CD4-positive, alpha-beta T cell treated with Interleukin-21 for 1 hour (primary cell): ENCODE data around the gene TBC1D23.
"Not testable (repeated sequence)": the region's sequence is repeated elsewhere in the genome, so short reads cannot be mapped to it uniquely, and the experiment has no call there.

Experiments used
- DNase-seq: peaks from one replicate; pipeline ENCODE4 v3.0.0-alpha.2; 2020

The TBC1D23 gene

DNA sequence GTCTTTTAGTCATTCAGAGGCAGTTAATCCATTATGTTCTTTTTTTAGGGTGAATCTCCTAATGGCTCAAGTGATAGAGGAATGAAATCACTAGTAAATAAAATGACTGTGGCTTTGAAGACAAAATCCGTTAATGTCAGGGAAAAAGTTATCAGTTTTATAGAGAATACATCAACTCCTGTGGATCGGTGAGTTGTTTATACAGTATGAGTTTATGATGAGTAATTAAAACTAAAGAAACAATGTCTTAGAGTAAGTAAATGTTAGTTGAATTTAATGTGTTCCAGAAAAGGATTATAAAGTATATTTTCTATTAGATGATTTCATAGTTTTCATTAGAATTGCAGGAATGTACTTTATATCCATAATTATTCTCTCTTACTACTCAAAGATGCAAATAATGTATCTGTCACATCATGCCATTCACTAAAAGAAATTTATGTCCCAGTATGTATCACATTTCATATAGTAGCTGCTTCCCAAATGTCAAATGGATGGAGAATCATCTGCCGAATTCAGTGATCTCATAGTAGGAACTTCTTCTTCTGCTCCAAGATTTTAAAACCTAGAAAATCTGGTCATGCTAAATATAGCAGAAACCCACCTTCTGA is 49.7 kb downstream of the TBC1D23 start:
- no peak for DNase-seq

DNA sequence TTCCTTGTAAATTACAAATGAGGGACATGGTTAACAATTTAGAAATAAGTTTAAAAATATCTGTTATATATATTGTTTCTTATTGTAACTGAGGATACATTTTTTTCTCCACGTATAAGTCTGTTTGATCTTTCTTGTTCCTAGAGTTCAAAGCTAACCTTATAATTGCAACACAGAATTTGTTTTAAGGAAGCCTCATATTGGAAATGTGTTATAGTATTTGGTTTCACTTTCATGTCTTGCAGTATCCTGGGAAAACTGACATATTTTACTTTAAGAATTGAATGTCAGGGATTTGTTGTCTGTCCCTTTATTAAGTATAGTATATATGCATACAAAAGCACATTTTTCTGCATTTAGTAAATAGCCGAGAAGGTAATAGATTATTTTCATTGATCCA is 50.2 kb downstream of the TBC1D23 start:
- DNase-seq = no peak

DNA sequence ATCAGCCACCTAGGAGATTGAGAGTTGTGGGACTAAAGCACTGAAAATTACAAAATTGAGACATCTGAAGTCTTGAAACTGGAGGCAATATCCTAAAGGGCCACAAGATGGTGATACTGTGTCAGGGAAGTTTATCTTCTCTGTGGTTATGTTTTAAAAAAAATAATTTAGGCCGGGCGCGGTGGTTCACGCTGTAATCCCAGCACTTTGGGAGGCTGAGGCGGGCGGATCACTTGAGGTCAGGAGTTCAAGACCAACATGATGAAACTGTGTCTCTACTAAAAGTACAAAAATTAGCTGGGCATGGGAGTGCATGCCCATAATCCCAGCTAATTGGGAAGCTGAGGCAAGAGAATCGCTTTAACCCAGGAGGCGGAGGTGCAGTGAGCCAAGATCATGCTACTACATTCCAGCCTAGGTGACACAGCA is 55.9 kb downstream of the TBC1D23 start:
- DNase-seq = peak; percentile 71

DNA sequence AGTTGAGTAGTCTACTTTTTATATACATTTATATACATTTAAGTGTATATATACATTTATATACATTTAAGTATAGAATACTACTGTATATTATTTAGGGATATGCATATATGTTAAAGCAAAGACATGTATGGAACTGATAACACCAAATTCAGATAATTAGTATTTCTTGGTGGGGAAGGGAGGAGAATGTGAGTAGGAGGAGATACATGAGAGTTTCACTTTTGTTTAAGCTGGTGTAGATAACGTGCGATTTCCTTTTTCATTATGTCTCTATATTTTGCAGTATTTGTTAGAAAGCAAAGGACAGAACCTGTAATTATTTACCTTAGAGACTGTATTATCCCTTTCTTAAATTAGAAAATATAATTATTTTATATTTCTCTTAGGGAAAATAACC is 57.1 kb downstream of the TBC1D23 start:
- DNase-seq = no peak

DNA sequence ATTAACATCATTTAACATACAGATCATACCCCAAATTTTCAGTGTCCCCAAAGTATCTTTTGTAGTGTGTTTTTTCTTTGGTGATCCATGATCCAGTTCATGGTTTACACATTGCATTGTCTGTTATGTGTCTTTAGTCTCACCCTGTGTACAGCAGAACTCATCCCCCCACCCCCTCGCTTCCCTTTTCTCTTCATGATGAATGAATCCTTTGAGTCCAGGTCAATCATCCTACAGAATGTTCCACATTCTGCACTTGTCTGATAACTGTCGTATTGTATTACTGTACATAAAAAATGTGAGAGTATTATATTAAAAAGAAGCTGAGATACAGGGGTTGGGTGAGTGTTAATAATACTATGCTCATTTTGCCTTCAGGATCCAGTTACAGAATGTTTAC is 59.2 kb downstream of the TBC1D23 start:
- no peak for DNase-seq

DNA sequence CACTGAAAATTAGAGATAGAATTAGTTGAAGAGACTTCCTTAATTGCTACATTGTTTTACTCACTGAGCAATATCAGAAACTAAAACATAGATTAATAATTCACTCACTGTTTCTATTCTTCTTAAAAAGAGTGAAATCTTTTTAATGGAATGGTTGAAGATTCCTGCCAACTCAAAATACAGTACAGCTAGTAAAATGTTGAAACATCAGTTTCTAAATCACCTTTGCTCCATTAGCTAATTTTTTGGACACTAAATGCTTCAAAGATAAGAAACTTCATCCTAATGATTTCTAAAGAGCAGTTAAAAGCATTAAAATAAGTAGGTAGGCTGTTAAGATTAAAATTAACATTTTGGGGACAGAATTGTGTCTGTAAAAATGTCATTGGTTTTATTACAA is 63.3 kb downstream of the TBC1D23 start:
- no peak for DNase-seq

DNA sequence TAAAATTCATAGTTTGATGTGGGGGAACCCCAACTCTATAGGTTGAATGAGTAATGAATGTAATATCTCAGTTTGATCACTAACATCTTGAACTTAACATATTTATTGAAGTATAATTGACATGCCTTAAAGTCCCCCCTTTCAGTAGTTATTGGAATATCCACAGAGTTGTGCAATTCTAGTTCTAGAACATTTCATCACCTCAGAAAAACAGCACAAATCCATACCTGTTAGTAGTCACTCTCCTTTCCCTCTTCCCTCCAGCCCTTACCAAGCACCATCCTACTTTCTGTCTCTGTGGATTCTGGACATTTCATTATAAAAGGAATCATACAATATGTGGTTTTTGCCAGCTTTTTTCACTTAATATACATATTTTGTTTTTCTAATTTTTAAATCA is 65.0 kb downstream of the TBC1D23 start:
- DNase-seq = no peak

DNA sequence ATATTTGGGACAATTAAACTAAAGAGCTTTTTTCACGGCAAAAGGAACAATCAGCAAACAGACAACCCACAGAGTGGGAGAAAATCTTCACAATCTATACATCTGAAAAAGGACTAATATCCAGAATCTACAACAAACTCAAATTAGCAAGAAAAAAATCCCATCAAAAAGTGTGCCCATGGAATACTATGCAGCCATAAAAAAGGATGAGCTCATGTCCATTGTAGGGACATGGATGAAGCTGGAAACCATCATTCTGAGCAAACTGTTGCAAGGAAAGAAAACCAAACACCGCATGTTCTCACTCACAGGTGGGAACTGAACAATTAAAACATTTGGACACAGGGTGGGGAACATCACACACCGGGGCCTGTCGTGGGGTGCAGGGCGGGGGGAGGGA is 66.6 kb downstream of the TBC1D23 start:
- DNase-seq = not testable (repeated sequence)

DNA sequence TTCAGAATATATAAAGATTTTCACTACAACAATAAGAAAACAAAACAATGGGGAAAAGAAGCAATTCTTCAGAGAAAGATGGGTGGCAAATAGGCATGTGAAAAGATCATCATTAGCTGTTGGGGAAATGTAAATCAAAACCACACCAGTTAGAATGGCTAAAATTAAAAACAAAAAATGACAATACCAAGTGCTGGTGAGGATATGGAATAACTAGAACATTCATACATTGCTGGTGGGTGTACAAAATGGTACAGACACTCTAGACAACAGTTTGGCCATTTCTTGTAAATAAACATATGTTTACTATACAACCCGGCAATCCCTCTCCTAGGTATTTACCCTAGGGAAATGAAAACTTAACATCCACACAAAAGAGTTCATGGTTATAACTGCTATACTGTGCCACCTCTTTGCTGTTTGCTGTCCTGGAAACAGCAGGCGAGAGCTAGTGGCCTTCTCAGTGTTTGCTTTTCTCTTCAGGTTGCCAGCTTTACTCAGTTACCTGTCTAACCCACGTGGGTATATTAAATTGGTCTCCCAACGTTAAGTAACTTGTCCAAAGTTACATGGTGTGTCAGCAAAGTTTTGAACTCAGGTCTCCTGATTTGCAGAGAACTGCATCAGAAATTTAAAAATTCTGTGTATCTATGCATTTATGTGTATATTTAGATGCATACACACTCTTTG is 69.2 kb downstream of the TBC1D23 start:
- DNase-seq = no peak

DNA sequence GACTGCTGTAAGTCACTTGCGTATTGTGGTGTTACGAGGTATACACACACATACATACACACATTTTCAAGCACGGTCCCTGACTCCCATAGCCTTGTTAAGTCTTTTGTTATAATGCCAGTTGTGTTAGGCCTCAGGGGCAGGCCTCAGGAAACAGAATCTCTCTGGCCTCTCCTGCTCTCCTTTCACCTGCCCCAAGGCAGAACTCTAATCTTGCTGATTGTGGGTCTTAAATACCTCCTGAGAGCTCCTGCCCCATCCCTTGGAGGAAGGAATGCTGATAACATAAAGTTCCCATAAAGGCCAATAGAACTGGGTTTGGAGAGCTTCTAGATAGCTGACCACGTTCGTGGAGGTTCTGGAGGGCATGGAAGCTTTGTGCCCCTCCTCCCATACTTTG is 69.9 kb downstream of the TBC1D23 start:
- no peak for DNase-seq

DNA sequence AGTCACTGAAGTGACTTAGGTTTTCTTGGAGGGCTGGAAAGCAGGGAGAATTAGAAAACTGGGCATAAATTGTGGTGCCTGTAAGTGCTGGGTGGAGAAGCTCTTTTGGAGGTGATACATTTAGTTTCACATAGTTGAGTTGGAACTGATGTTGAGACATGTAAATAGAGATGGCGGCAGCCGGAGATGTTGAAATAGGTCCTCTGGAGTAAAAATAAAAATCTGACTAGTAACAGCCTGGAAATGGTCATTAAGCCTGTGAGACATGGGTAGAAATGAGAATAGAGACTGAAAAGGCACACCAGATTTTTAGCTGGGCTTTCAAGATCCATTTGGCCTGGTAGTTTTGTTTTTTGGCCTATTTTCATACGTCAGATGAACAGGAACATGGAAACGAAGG is 70.9 kb downstream of the TBC1D23 start:
- no peak for DNase-seq

DNA sequence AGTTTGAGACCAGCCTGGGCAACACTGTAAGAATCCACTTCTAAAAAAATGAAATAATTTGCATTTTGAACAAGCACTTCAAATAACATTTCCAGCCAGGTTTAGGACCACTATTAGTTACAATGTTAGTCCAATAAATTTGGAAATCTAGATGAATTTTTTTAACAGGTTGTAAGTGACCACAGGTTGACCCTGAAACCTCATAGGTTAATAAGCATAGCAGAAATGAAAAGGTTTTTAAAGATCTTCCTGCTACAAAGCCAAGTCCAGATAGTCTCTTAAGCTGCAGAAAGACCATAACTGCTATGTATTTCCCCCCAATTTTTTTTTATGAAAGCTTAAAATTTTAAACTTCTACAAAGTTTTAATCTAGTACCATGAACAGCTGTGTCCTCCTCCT is 72.3 kb downstream of the TBC1D23 start:
- DNase-seq = no peak

DNA sequence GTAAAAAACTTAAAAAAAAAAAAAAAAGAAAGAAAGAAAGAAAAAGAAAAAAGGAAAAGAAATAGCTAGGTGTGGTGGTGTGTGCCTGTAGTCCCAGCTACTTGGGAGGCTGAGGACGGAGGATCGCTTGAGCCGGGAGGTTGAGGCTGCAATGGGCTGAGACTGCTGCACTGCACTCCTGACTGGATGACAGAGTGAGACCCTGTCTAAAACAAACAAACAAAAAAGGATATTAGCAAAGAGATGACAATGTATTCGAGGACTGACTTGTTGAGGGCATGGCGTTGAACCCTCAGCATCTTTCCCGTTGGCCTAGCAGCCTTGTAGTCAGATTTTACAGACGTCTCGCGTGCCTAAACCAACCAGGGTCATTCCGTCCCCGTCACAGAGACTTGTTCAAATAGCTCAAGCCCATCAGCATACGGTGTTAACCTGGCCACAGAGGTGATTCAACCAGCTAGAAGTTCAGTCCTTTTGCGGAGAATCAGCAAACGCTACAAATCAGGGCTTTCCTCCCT is 73.2 kb downstream of the TBC1D23 start:
- DNase-seq = no peak

DNA sequence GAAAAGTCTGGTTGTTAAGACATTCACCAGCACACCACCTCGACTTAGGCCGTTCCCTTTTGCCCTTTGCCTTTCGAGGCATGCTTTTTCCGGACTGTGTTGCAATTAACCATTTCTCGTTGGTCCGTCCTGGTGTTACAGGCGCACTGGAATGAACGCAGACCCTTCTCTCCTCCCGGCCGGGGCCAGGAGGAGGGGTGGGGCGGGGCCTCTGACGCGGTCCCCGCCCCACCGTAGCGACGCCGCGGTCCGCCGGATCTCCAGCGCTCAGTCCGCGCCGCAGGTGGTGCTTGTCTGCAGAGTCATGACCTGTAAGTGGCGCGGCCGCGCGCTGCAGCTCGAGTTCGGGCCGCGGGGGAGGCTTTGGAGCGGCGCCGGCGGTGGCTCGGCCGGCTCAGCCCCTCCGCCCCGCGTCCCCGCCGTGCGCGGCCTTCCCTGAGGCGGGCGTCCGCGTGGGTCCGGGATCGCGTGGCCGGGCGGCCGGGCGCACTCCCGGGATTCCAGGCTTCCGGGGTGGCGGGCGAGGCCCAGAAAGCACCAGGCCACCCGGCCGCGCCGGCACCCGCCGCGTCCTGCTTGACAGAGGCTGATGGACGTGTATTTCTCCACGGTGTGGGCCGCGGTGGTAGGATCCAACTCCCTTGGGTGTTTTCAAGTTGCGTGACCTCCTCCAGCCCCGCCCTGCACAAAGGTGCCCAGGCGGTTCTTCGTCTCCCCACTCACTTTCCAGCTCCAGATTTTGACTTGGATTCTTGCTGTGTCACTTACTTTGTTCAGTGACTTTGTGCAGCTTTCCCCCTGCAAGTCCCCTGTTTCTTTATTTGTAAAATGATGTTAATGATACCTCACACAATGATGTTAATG is 73.9 kb downstream of the TBC1D23 start, which contains the start of gene NIT2:
NIT2 (plus strand) TSS at position 270 of the 864 bp plus-strand sequence; CDS start at position 305, 35 bp downstream.
- DNase-seq = peak; percentile 80

DNA sequence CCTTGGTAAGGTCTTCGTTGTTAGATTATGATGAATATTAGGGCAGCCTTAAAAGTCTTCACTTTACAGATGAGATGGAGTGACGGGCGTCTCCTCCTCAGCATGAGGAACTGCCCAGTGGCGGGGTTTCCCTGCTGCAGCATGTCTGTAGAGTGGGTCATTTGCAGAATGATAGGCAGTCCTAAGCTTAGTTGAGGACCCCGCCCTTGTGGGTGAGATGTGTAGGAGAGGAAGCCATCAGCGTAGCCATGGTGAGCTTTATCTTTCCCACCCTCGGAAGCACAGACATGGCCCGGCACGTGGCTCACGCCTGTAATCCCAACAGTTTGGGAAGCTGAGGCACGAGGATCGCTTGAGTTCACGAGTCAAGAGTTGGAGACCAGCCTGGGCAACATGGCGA is 74.6 kb downstream of the TBC1D23 start:
- DNase-seq = peak; percentile 23

DNA sequence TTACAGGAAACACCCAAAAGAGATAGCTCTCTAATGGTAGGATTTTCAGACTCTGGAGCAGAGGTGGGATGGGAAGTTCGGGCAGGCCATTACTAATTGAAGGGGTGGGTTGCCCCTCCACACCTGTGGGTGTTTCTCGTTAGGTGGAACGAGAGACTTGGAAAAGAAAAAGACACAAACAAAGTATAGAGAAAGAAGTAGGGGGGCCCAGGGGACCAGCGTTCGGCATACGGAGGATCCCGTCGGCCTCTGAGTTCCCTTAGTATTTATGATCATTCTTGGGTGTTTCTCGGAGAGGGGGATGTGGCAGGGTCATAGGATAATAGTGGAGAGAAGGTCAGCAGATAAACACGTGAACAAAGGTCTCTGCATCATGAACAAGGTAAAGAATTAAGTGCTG is 75.4 kb downstream of the TBC1D23 start:
- not testable (repeated sequence) for DNase-seq

DNA sequence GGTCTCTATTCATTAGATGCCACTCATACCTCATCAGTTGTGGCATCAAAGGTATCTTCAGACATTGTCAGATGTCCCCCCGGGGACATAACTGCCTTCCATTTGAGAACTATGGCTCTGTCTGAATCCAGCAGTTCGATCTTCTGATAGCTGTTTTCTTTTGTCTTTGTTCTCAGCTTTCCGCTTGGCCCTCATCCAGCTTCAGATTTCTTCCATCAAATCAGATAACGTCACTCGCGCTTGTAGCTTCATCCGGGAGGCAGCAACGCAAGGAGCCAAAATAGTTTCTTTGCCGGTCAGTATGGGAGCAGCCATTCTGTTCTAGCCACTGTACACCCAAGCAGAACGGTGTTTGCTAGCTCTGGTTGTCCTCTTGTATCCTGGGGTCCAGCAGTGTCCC is 78.1 kb downstream of the TBC1D23 start:
- no peak for DNase-seq

DNA sequence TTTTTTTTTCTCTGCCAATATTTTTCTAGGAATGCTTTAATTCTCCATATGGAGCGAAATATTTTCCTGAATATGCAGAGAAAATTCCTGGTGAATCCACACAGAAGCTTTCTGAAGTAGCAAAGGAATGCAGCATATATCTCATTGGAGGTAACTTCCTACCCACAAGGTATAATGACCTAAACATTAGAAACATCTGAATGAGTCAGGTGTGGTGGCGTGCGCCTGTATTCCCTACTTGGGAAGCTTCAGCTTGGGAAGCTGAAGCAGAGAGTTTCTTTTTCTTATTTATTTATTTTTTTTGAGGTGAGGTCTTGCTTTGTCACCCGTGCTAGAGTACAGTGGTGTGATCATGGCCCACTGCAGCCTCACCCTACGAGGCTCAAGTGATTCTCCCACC is 79.0 kb downstream of the TBC1D23 start:
- DNase-seq = no peak

DNA sequence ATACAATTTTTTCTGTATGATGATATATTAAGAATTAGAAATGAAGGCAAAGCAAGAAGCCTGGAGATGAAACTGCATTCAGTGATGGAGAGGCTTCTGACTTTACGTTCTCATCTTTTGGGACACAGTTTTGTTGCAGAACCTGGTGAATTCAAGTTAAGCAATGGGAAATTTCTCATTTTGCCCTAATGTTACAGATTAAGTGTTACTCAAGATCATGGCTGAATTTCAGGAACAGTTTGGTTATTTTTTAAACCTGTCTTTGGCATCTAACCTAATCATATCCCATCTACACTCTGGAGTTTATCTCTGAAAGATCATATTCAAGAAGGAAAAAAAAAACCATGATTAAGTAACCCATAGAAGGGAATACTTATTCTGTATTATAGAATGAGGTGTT is 79.7 kb downstream of the TBC1D23 start:
- no peak for DNase-seq

DNA sequence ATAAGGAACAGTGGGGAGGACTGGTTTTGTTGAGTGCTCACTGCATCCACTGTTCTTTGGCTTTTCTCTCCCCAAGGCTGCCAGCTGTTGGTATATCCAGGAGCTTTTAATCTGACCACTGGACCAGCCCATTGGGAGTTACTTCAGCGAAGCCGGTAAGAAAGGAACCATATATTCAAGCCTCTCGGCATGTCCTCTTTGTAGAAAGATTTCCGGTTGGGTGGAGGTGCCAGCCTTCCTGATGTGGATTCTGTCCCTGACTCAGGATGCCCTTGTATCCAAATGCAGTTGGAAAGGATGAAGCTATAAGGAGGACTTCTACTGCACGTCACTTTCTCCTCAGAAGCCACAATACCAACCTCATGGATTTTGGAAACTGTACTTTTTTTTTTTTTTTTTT is 87.9 kb downstream of the TBC1D23 start:
- DNase-seq = no peak

DNA sequence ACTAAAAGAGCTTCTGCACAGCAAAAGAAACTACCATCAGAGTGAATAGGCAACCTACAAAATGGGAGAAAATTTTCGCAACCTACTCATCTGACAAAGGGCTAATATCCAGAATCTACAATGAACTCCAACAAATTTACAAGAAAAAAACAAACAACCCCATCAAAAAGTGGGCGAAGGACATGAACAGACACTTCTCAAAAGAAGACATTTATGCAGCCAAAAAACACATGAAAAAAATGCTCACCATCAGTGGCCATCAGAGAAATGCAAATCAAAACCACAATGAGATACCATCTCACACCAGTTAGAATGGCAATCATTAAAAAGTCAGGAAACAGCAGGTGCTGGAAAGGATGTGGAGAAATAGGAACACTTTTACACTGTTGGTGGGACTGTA is 91.0 kb downstream of the TBC1D23 start:
- not testable (repeated sequence) for DNase-seq

DNA sequence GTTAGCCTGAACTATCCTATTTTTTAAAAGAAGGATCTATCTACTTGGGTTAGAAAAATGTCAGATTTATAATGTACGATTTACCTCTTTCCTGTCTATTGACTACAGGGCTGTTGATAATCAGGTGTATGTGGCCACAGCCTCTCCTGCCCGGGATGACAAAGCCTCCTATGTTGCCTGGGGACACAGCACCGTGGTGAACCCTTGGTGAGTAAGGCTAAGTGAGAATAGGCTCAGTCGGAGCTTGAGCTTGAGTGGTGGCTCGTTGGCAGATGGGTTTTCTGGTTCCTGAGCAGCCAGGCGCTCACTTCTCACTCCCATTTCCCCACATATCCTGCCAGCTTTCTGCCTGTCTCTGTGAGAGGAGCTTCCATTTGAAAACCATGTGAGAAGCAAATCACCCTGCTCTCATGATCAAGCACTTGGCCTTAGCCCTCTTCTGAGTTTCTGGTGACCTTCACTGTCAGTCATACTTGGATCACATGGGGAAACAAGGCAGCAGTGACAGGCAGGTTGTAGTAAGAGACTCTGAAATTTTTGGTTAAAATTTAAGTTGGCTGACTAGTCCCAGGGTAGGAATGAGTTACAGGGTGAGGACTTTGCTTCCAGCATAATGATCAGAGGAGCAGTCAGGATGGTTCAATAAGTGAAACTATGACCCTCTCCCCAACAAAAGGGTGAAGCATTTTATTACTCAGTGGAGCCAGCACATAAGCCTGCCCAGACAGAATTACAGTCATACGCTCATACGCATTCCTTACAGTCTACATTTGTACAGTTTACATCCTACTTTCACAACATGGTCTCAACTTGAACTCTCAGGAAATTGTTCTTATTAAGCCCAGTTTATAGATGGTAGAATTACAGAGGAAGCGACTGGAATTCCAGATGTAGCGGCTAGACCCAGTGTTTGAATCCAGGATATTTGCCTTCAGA is 91.8 kb downstream of the TBC1D23 start:
- DNase-seq = no peak
